K562 (cell line): ENCODE measurements around the gene SMAP2. TPM values are rescaled to one million over a fixed set of nuclear protein-coding genes. Genes with fewer than 3 reads are reported as not detected.

Source experiments
- ARHGAP35 ChIP-seq: fragments of 450-650 bp; IDR thresholded peaks from 2 replicates; pipeline ENCODE4 v1.6.1; 2018; ENCODE audit not compliant: partially characterized antibody
- ATF3 ChIP-seq, 2 experiments: fragments of 450-650 bp in 1 of 2; sonication (generic) in 1 of 2; formaldehyde crosslinking in 1 of 2; IDR thresholded peaks in 1 of 2; conservative IDR thresholded peaks in 1 of 2; 2 replicates each; pipeline versions ENCODE4 v1.6.1 to v1.8.1; 2016 to 2023; ENCODE audit warnings: mild to moderate bottlenecking in 2 of 2, moderate library complexity in 2 of 2, inconsistent platforms in 1 of 2, missing genetic modification reagents in 1 of 2
- CGGBP1 ChIP-seq: fragments of 250-450 bp; sonication (Bioruptor Pico); IDR thresholded peaks from 2 replicates; pipeline ENCODE4 v1.9.0; 2021; ENCODE audit warnings: mild to moderate bottlenecking
- EHMT2 ChIP-seq: fragments of 450-650 bp; IDR thresholded peaks from 2 replicates; pipeline ENCODE4 v1.6.1; 2018; ENCODE audit warnings: antibody characterized with exemption
- ELF1 ChIP-seq: fragments of 200-800 bp; sonication (Bioruptor generic); IDR thresholded peaks from 2 replicates; pipeline ENCODE4 v1.6.1; 2016; ENCODE audit warnings: missing genetic modification characterization, missing compliant biosample characterization
- L3MBTL2 ChIP-seq: fragments of 450-650 bp; IDR thresholded peaks from 2 replicates; pipeline ENCODE4 v1.6.1; 2016; ENCODE audit warnings: mild to moderate bottlenecking, moderate library complexity
- LARP7 ChIP-seq: fragments of 450-650 bp; IDR thresholded peaks from 2 replicates; pipeline ENCODE4 v1.6.1; 2016
- TCFL5 ChIP-seq: fragments of 250-450 bp; sonication (Bioruptor Pico); conservative IDR thresholded peaks from 2 replicates; pipeline ENCODE4 v1.6.1; 2021; ENCODE audit warnings: mild to moderate bottlenecking, moderate library complexity, matching md5 sums
- TRIM24 ChIP-seq, 2 experiments: fragments of 450-650 bp; IDR thresholded peaks; 2 replicates each; pipeline ENCODE4 v1.6.1; 2016
- WHSC1 ChIP-seq: IDR thresholded peaks from one replicate; pipeline ENCODE4 v1.6.1; 2012; ENCODE audit warnings: low read length, control low read depth, inconsistent platforms
- XRCC3 ChIP-seq: fragments of 450-650 bp; IDR thresholded peaks from 2 replicates; pipeline ENCODE4 v1.6.1; 2017; ENCODE audit warnings: mild to moderate bottlenecking, moderate library complexity
- XRCC5 ChIP-seq: fragments of 200-400 bp; formaldehyde crosslinking; IDR thresholded peaks from 2 replicates; pipeline ENCODE4 v1.6.1; 2017; ENCODE audit warnings: low read depth, mild to moderate bottlenecking, low read length
- ZBTB17 ChIP-seq: fragments of 450-650 bp; formaldehyde crosslinking; IDR thresholded peaks from 2 replicates; pipeline ENCODE4 v1.4.0; 2020; ENCODE audit warnings: mild to moderate bottlenecking
- ZC3H4 ChIP-seq: sonication (generic); formaldehyde crosslinking; IDR thresholded peaks from 2 replicates; pipeline ENCODE4 v1.9.0; 2021; ENCODE audit warnings: missing genetic modification reagents, borderline replicate concordance
- ZMIZ1 ChIP-seq, 2 experiments: fragments of 150-350 bp in 1 of 2; IDR thresholded peaks; 2 replicates each; pipeline ENCODE4 v1.6.1; 2012 to 2016; ENCODE audit warnings: low read depth in 2 of 2, low read length in 2 of 2, mild to moderate bottlenecking in 1 of 2, moderate library complexity in 1 of 2
- ZNF232 ChIP-seq: sonication (generic); formaldehyde crosslinking; IDR thresholded peaks from 2 replicates; pipeline ENCODE4 v1.8.0; 2022; ENCODE audit warnings: mild to moderate bottlenecking, missing genetic modification reagents
- ZNF436 ChIP-seq: fragments of 250-450, 450-650 bp; sonication (Bioruptor Pico); formaldehyde crosslinking; IDR thresholded peaks from 2 replicates; pipeline ENCODE4 v1.7.0; 2020; ENCODE audit warnings: mild to moderate bottlenecking
- polyA plus RNA-seq, 8 experiments: library from polyadenylated mRNA; depleted of rRNA in 4 of 8; stranded (reverse) in 5 of 8; unstranded in 3 of 8; fragments of >200 nt; fragmentation: Nextera tagmentation in 2 of 8; fragmentation: Illumina TruSeq in 1 of 8; extraction: Ambion mirVana in 2 of 8; extraction: Trizol in 1 of 8; gene quantifications; 2 replicates each; pipeline versions ENCODE4 v1.2.1 to v1.2.3, GENCODE V29; 2011 to 2014; ENCODE audit warnings: inconsistent platforms in 1 of 8, missing spikeins in 1 of 8
- total RNA-seq, 7 experiments: library from RNA; depleted of rRNA in 6 of 7; stranded (reverse); fragments of >200 nt in 6 of 7; fragmentation: Illumina TruSeq in 2 of 7; extraction: Trizol in 2 of 7; gene quantifications; 2 replicates each; pipeline versions ENCODE4 v1.2.1 to v1.2.3, GENCODE V29; 2011 to 2021; ENCODE audit warnings: low replicate concordance in 1 of 7
- TF ChIP-seq, protein P1 (sequence below): fragments of 450-650 bp; formaldehyde crosslinking; IDR thresholded peaks from 2 replicates; pipeline ENCODE4 v1.4.0; 2022; ENCODE audit warnings: missing genetic modification characterization
- TF ChIP-seq, protein P2 (sequence below): fragments of 250-450 bp; sonication (Bioruptor Pico); IDR thresholded peaks from 2 replicates; pipeline ENCODE4 v1.8.0; 2021; ENCODE audit warnings: moderate library complexity, mild to moderate bottlenecking, inconsistent platforms

Gene SMAP2
- total and polyA plus RNA-seq, 9 of the 15 experiments (the other 6 are each of a cell fraction or from before 2014, with no cell fraction given) = 38.7 to 212 (median 94.1) TPM

- TF ChIP-seq, protein P1, sequence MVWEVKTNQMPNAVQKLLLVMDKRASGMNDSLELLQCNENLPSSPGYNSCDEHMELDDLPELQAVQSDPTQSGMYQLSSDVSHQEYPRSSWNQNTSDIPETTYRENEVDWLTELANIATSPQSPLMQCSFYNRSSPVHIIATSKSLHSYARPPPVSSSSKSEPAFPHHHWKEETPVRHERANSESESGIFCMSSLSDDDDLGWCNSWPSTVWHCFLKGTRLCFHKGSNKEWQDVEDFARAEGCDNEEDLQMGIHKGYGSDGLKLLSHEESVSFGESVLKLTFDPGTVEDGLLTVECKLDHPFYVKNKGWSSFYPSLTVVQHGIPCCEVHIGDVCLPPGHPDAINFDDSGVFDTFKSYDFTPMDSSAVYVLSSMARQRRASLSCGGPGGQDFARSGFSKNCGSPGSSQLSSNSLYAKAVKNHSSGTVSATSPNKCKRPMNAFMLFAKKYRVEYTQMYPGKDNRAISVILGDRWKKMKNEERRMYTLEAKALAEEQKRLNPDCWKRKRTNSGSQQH (CRISPR knock-in tag) = peak; percentile 38; the same call in 1 of the 2 replicates
- TF ChIP-seq ELF1 (tag) (peak; percentile 16; the same call in 1 of the 2 replicates), ZNF232 (no peak), TCFL5 (0 out of 2 replicates have a peak, but pooled peaks have one; percentile 8), ZC3H4 (CRISPR knock-in tag) (no peak), XRCC3 (no peak), L3MBTL2 (peak; percentile 43; the same call in 1 of the 2 replicates), EHMT2 (0 out of 2 replicates have a peak, but pooled peaks have one; percentile 23), WHSC1 (peak; percentile 56), LARP7 (peak; percentile 67; the same call in 1 of the 2 replicates), ARHGAP35 (no peak), ZBTB17 (CRISPR knock-in tag) (0 out of 2 replicates have a peak, but pooled peaks have one; percentile 54), XRCC5 (no peak), ATF3 (IDR thresholded peaks at IDR 0.05) (peak; percentile 93), ATF3 (CRISPR knock-in tag; conservative IDR thresholded peaks at IDR 0.05) (no peak), TRIM24 (IDR thresholded peaks at IDR 0.05) (peak in 1 of 2 experiments; percentile 24; a peak in 1 of 4 replicates), ZMIZ1 (IDR thresholded peaks at IDR 0.05; ENCODE audit: low read depth in 2 of 2, low read length in 2 of 2) (no peak), ZNF436 (no peak), CGGBP1 (CRISPR knock-in tag) (no peak)
- TF ChIP-seq, protein P2, sequence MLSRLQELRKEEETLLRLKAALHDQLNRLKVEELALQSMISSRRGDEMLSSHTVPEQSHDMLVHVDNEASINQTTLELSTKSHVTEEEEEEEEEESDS (CRISPR knock-in tag) = no peak
These were observed 8.0 kb downstream of the SMAP2 start (continued) for GRCh38 chr1:40381268-40382107.
